NCI-H69 (cell line): ENCODE results near the gene NBAS.
"Not testable (repeated sequence)": the region's sequence is repeated elsewhere in the genome, so short reads cannot be mapped to it uniquely, and the experiment has no call there.

Experiments
- DNase-seq: peaks from one replicate; lab custom pipeline; 2025; lab: John Stamatoyannopoulos, UW

NBAS gene

DNA sequence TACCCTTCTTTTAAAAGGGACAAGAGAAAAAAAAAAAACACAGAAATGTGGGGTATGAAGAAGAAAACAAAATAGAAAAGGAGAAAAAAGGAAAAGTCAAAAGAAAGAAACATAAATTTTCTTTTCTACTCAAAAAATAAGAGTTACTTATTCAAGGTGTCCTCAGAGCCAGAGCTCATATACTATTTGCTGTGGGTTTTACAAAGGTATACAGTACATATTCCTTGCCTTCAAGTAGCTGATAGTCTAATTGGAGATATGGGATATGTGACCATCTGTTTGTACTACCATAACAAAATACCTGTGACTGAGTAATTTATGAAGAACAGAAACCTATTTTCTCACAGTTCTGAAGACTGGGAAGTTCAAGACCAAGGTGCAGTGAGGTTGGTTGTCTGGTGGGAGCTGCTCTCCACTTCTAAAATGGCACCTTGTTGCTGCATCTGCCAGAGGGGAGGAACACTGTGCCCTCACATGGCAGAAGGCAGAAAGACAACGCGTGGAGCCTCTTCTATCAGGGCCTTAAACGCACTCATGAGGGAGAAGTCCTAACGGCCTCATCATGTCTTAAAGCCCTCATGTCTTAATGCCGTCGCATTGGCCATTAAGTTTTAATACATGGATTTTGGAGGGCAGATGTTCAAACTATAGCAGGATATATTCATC, 33.9 kb downstream of the NBAS start:
- peak; percentile 12 for DNase-seq

DNA sequence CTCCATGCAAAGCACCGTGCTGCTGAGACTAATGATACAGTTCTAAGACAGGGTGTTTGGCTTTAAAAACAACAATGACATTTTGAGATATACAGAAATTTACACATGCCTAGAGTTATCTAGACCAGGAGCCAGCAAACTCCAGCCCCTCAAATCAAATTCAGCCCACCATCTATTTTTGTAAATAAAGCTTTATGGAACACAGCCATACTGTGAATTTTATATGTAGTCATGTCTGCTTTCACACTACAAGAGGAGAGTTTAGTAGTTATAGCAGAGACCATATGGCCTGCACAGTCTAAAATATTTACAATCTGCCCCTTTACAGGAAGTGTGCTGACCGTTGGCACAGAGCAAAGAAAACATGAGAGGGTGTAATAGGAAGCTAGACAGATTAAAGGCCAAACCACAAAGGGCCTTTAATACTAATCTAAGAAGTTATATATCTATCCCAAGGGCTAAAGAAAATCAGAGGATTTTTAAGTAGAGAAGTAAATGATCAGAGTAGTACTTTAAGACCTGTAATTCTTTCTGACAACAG, 39.4 kb downstream of the NBAS start:
- DNase-seq, result peak; percentile 11

DNA sequence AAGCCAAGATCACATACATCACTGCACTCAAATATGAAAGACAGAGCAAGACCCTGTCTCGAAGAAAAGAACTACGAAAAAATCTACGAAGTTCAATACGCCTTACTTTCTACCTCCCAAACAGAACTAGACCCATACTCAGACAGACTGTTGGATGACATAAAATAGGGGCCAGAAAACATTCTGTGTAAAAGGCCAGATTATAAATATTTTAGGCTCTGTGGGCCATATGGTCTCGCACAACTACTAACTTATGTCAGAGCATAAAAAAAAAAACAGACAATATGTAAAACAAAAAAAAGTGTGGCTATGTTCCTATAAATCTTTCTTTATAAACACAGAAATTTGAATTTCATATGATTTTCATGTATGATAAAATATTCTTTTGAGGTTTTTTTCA, 40.8 kb downstream of the NBAS start:
- DNase-seq, result no peak

DNA sequence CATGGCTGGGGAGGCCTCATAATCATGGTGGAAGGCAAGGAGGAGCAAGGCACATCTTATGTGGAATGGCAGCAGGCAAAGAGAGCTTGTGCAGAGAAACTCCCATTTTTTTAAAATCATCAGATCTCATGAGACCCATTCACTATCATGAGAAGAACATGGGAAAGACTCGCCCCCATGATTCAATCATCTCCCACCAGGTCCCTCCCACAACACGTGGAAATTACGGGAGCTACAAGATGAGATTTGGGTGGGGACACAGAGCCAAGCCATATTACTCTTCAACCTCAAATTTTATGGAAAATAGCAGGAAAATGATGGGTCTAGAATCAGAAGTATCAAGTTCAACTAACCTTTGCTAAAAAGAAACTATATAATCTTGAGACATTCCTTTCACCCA, 42.4 kb downstream of the NBAS start:
- not testable (repeated sequence) for DNase-seq

DNA sequence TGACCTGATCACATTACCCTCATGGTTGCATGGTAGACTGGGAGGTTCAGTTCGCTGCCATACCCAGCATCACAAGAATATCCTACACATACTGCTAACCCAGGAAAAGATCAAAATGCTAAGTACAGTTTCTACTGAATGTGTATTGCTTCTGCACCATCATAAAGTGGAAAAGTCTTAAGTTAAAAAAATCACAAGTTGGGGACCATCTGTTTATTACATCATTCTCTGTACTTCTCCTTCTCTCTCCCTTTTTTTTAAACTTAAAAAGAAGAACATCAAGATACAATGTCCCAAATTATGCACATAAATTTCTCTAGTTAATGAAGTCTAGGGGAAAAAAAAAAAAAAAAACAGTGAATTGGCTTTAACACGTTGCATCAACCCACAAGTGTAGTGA, 43.3 kb downstream of the NBAS start:
- no peak for DNase-seq

DNA sequence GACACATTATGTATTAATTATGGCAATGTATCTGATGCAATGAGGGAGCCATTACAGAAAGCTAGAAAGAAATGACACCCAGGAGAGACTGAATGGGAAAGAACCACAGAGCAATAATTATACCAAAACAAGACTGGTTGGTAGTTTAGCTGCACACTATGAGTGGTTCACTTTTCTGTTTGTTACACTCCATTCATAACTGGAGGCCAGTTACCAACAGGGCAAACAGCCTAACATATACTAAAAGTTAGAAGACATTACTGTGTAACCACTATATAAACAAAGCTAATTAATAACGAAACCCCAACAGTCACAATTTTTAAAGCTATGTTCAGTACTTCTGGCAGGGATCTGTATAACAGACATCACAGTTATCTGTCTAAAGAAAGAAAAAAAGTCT, 49.4 kb downstream of the NBAS start:
- DNase-seq, result peak; percentile 0

DNA sequence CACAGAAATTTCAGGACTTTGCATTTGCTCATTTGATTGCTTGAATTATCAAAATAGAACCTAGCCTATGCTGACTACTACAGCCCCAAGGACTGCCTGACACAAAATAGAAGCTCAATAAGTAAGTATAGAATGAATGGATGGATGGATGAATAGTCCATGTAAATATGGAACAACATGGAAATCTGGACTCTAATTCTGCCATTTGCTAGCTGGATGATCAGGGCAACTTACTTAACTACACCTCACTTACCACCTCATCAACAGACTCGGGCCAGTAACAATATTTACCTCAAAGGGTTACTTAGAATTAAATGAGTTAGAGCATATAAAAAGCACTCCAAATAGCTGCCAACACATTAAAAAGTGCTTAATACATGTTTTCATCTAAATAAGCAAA, 50.6 kb downstream of the NBAS start:
- DNase-seq, result no peak

DNA sequence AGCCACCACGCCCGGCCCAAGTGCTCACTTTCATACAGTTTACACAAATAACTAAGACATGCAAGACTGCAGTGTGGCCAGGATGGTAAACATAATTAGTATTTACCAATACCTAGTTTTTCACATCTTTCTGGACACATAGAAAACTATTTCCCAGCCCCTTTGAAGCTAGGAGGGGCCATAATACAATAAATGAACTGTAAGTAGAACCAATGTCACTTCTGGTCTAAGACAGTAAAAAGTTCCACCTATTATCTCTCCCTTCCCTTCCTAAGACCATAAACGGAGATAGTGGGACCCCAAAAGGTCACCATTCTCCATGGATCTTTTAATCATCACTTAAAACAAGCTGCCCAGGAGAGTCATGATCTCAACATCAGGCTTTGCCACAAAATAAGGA, 51.0 kb downstream of the NBAS start:
- no peak for DNase-seq

DNA sequence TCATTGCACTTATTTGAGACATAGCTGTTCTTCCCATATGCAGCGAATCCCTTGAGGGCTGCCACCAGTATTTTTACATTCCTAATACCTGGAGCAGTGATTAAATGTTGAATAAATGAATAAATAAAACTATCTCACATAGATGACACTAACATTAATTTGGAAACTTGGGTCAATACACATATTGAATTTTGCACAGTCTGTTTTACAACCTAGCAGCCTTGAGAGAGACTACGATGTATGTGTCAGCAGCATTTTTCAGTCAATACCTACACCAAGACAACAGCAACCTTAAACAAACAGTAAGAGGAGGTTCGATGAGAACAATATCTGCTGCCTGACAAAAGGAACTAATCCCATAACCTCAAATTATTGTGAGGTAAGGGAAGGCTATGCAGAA, 53.4 kb downstream of the NBAS start:
- no peak for DNase-seq

DNA sequence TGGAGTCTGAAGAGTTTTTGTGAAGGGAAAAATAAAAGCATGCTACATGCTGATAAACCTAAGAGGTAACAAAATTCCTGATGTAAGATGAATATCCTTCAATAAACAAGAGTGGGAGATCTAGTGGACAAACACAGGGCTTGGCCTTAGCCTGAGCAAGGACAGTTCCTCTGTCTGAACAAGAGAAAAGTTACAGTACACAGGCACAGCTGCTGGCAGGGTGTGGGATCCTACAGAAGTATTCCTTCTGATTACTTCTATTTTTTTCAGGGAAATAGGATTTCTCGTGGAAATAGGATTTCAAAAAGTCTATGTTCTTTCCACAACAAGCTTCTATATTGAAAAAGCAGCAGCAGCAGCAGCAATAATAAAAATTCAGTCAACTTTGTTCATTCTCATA, 54.1 kb downstream of the NBAS start:
- DNase-seq, result no peak

DNA sequence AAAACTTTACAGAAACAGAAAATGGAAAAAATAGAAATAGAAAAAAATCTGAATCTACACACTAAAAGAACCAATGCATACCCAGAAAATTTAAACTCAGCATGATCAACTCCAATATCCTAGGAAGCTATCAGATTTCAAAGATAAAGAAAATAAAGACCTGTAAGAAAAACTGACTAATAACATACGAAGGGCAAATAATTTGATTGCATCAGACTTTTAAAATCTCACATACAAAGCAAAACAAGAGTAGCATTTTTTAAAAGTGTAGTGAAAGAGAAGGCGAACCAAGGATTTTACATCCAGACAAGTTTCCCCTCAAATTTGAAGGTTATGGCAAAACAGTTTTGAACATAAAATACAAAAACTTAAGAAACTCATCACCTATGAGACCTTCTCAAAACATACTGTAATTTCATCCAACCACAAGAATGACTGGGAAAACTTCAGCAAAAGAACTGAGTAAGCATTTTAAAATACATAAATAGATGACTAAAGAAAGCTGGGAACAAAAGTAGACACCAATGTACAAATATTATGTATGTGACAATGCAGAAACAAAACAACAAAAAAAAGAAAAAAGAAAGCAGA, 54.8 kb downstream of the NBAS start:
- no peak for DNase-seq

DNA sequence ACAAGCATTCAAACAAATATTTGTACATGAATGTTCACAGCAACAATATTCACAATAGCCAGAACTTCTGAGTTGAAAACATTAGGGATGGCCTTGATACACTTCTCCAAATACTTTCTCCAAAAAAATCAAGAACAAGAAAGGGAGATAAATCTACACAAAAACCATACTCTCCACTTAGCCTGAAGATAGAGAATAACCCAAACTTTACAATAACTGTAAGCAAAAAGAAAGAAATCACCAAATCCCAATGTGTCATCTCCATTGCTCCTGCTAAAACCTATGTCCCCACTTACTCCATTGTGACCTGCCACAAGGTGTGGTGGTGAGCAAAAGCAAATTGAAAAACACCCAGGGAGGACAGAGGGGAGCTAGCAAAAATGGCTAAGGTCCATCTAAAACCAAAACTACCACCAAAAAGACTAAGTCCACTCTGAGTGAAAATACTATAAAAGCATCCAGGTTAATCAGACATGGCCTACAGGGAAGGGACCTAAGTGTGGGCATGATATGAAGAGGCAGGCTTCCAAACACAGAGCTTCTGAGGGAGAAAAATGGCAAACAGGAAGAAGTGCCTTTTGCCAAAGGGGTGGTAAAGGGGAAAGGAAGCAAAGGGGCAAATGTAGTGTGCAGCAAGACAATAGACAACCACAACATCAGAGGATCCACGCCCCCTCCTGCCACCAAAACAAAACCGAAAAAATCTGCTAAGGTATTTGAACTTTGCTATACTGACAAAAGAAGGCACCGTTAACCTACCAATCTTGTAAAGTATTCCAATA, 56.1 kb downstream of the NBAS start:
- no peak for DNase-seq

DNA sequence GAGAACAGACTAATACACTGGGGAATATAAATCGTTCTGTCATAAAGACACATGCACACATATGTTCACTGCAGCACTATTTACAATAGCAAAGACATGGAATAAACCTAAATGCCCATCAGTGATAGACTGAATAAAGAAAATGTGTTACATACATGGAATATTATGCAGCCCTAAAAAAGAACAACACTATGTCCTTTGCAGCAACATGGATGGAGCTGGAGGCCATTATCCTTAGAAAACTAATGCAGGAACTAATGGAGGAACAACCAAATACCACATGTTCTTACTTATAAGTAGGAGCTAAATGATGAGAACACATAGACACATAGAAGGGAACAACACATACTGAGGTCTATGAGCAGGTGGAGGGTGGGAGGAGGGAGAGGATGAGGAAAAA, 61.9 kb downstream of the NBAS start:
- not testable (repeated sequence) for DNase-seq

DNA sequence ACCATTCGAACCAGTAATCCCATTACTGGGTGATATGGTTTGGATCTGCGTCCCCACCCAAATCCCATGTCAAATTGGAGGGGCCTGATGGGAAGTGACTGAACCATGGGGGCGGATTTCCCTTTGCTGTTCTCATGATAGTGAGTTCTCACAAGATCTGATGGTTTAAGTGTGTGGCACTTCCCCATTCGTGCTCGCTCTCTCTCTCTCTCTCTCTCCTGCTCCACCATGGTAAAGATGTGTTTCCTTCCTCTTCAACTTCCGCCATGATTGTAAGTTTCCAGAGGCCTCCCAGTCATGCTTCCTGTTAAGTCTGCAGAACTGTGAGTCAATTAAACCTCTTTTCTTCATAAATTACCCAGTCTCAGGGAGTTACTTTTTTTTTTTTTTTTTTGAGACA, 62.6 kb downstream of the NBAS start:
- no peak for DNase-seq

DNA sequence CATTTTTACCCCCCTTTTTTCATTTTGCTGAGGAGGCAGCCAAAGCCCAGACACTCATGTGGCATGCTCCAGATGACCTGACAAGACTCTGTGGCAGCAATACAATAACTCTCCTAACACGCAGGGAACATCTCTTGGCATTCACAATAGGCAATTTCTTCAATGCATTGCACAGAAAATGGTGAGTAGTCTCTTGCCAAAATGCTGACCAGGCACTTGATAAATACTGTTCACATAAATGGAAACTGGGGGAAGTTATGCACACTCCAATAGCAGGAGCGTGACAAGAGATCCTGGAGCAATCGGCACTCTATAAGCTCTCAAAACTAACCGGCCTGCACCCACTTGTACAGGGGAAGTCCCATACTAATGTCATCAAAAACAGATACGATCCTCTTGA, 66.3 kb downstream of the NBAS start:
- DNase-seq, result no peak

DNA sequence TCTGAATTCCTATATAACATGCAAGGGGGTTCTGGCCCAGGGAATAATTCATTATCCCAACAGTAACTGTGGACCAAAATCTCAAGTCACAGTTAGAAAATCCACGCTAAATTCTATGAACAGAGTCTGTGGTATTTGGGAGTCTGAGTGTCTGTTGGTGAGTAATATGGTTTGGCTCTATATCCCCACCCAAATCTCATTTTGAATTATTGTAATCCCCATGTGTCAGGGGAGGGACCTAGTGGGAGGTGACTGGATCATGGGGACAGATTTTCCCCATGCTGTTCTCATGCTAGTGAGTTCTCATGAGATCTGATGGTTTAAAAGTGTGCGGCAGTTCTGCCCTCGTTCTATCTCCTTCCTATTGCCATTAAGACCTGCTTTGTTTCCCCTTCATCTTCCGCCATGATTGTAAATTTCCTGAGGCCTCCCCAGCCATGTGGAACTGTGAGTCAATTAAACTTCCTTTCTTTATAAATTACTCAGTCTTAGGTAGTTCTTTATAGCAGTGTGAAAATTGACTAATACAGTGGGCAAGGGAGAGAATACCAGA, 68.3 kb downstream of the NBAS start:
- DNase-seq, result no peak

DNA sequence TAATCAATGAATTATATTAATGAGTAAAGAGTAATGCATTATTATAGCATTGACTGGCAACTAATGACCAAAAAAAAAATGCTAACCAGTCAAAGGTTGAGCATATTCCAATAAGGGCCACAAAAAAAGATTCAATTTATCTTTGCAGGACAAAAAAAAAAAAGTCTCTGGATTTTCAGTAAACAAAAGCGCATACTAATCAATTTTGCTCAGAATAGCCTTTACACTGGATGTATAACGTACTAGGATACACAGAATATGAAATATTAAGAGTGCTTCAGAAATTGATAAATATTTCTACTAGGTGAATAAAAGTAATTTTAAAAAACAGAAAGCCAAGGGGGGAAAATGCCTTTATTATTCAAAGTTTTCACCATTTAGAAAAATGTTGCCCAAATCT, 74.4 kb downstream of the NBAS start:
- DNase-seq, result no peak

DNA sequence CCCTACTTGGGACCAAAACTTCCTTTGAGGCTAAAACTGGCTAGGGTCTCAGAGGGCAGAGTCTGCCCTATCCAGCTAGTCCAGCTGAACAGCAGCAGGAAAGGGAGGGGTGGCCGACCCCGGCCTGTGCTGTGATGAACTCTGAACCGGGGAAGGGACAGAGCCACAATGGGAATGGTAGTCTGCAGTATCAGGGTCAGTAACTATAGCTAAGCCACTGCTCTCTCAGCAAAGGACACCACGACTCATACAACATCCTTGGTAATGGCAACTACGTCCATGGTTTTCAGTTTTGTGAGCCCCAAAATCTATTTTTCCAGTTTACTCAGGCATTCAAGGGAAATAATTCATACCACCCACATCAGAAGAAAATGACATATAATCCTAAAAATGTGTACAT, 75.2 kb downstream of the NBAS start:
- no peak for DNase-seq

DNA sequence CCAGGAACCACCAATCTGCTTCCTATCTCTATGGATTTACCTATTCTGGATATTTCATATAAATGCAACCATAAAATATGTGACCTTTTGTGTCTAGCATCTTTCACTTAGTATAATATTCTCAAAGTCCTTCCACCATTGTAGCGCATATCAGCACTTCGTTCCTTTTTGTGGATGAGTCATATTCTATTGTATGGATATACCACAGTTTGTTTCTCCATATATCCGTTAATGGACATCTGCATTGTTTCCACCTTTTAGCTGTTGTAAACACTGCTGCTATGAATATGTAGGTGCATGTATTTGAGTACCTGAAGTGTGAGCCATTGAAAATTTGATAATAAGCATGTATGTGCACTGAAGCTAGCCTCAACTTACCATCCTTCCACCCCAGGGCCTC, 80.1 kb downstream of the NBAS start:
- DNase-seq, result no peak

DNA sequence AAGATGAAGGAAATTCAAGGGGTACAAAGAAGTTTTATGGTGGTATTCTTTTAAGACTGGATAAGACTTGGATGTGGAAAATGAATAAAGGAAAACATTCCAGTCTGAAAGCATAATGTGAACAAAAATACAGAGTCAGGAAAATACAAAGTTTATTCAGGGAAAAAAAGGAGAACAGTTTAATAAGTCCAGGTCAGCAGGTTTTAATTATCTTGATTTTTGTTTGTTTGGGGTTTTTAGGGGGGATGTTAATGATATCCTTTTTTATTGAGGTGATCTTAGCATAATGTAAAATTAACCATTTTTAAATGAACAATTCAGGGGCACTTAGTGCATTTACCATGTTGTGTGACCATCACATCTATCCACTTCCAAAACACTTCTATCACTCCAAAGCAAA, 80.6 kb downstream of the NBAS start:
- DNase-seq, result no peak

DNA sequence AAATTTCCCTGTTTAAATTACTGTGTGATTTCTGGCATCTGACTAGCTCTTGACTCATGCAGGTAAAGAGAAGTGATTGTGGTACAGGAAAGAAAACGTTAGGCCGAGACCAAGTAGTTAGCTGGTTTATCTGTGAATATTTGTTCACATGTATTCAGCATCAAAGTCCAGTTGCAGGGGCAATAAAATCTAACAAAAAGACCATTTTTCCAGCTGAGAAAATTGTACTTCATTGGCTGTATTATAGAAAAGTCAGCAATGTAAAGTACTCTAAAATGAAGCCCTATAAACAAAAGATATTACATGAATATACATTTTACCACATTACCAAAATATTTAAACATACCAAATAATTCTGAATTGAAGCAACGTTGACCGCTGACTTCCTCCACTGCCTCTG, 88.3 kb downstream of the NBAS start:
- DNase-seq, result no peak

DNA sequence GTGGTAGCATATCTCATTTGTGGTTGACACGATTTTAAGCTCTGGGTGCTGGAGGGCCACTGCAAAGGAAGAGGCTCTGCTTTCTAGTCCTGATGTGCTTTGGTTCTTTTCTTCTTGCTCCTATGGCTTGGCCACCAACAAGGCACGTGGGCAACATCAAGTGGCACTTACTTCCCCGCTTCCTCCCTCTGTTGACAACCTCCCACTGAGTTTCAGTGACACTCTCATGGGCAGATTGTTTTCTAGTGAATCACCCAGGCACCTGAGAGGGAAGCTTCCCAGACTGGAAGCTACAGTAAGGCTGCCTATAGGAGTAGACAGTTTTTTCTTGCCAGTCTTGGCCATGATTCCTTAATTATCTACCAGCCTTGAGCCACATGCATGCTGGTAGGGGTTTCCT, 89.0 kb downstream of the NBAS start:
- no peak for DNase-seq

DNA sequence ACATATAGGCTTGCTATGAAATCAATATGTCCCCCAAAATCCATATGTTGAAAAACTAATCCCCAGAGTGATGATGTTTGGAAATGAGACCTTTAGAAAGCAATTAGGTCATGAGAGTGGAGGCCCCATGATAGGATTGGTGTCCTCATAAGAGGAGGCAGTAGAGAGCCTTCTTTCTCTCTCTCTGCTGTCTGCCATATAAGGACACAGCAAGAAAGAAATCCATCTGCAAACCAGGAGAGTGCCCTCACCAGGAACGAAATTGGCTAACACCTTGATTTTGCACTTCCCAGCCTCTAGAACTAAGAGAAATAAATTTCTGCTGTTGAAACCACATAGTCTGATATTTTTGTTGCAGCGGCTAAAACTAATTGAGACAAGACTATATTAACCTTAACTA, 89.5 kb downstream of the NBAS start:
- DNase-seq, result no peak
